SK-N-SH (cell line): ENCODE data around the gene MACROD2. TPM values are rescaled to one million over a fixed set of nuclear protein-coding genes. Genes with fewer than 3 reads are reported as not detected.

Experiments
- CTCF ChIA-PET: fragments of 300-600, 350-600 bp; formaldehyde crosslinking; extraction: SDS; loops from one replicate; lab custom pipeline; 2021; lab: Yijun Ruan, JAX
- POLR2A ChIA-PET: fragments of 350-600 bp; sonication (Branson Sonifier 250); formaldehyde crosslinking; extraction: SDS; loops from one replicate; lab custom pipeline; 2020; ENCODE audit warnings: antibody characterized with exemption, inconsistent platforms; lab: Yijun Ruan, JAX
- DNase-seq: peaks from one replicate; pipeline ENCODE4 v3.0.0; 2012
- H2AFZ ChIP-seq: fragments of 200-600 bp; sonication (generic); 2 replicates; pipeline ENCODE4 v1.8.1; 2016; ENCODE audit warnings: antibody characterized with exemption, mild to moderate bottlenecking, low read depth
- H3F3A ChIP-seq: fragments of 200-600 bp; sonication (generic); replicated peaks from 2 replicates; pipeline ENCODE3; 2016; ENCODE audit warnings: antibody characterized with exemption, mild to moderate bottlenecking; ENCODE audit not compliant: insufficient read depth
- H3K27ac ChIP-seq, 2 experiments: fragments of 200-500 bp in 1 of 2; fragments of 200-600 bp in 1 of 2; sonication (Bioruptor generic) in 1 of 2; sonication (generic), shearing (Covaris generic) in 1 of 2; 2 replicates each; pipeline versions ENCODE4 v1.5.1 to v1.6.1; 2014 to 2016; ENCODE audit warnings: low read depth in 2 of 2, inconsistent platforms in 1 of 2, low read length in 1 of 2, mild to moderate bottlenecking in 1 of 2, mixed read lengths in 1 of 2
- H3K27me3 ChIP-seq: fragments of 200-600 bp; sonication (generic), shearing (Covaris generic); 2 replicates; pipeline ENCODE4 v1.6.1; 2016; ENCODE audit warnings: mixed run types; ENCODE audit not compliant: insufficient read depth
- H3K36me3 ChIP-seq, 2 experiments: fragments of 200-500 bp in 1 of 2; fragments of 200-600 bp in 1 of 2; sonication (Bioruptor generic) in 1 of 2; sonication (generic) in 1 of 2; replicated peaks in 1 of 2; 2 replicates each; pipeline versions ENCODE3 to v1.5.1; 2014 to 2016; ENCODE audit warnings: low read length in 1 of 2, mild to moderate bottlenecking in 1 of 2; ENCODE audit not compliant: insufficient read depth in 2 of 2, control insufficient read depth in 1 of 2
- H3K4me1 ChIP-seq, 2 experiments: fragments of 200-500 bp in 1 of 2; fragments of 200-600 bp in 1 of 2; sonication (Bioruptor generic) in 1 of 2; sonication (generic), shearing (Covaris generic) in 1 of 2; 2 replicates each; pipeline versions ENCODE4 v1.5.1 to v1.6.1; 2014 to 2016; ENCODE audit warnings: low read depth in 1 of 2, low read length in 1 of 2, mixed run types in 1 of 2; ENCODE audit not compliant: insufficient read depth in 2 of 2, control insufficient read depth in 1 of 2
- H3K4me2 ChIP-seq: fragments of 200-600 bp; sonication (generic), shearing (Covaris generic); 2 replicates; pipeline ENCODE4 v1.6.1; 2017; ENCODE audit warnings: mixed run types
- H3K4me3 ChIP-seq, 2 experiments: fragments of 200-500 bp in 1 of 2; fragments of 200-600 bp in 1 of 2; sonication (Bioruptor generic) in 1 of 2; sonication (generic), shearing (Covaris generic) in 1 of 2; 2 replicates each; pipeline versions ENCODE4 v1.5.1 to v1.8.1; 2014 to 2016; ENCODE audit warnings: low read depth in 2 of 2, inconsistent platforms in 1 of 2, low read length in 1 of 2, mild to moderate bottlenecking in 1 of 2, mixed read lengths in 1 of 2, moderate library complexity in 1 of 2
- H3K79me2 ChIP-seq: fragments of 200-600 bp; sonication (generic); 2 replicates; pipeline ENCODE4 v1.8.1; 2017; ENCODE audit warnings: mild to moderate bottlenecking; ENCODE audit not compliant: insufficient read depth
- H3K9ac ChIP-seq: fragments of 200-600 bp; sonication (generic); 2 replicates; pipeline ENCODE4 v1.6.1; 2017; ENCODE audit warnings: mixed run types
- H3K9me2 ChIP-seq: fragments of 200-600 bp; sonication (generic); 2 replicates; pipeline ENCODE4 v1.6.1; 2017; ENCODE audit warnings: mixed run types
- H3K9me3 ChIP-seq: fragments of 200-600 bp; sonication (generic); 2 replicates; pipeline ENCODE4 v1.6.1; 2017; ENCODE audit warnings: mixed run types, mild to moderate bottlenecking, moderate library complexity
- H4K20me1 ChIP-seq: fragments of 200-600 bp; sonication (generic); 2 replicates; pipeline ENCODE4 v1.6.1; 2017; ENCODE audit warnings: mild to moderate bottlenecking, mixed run types; ENCODE audit not compliant: insufficient read depth
- CHD2 ChIP-seq: fragments of 150-350 bp; IDR thresholded peaks from 2 replicates; pipeline ENCODE4 v1.6.1; 2018; ENCODE audit warnings: low read length; ENCODE audit not compliant: partially characterized antibody
- ELF1 ChIP-seq: IDR thresholded peaks from 2 replicates; pipeline ENCODE4 v1.4.0; 2012
- EP300 ChIP-seq, 2 experiments: IDR thresholded peaks; 2 replicates each; pipeline versions ENCODE4 v1.4.0 to v1.6.1; 2012; ENCODE audit warnings: borderline replicate concordance in 1 of 2, low read depth in 1 of 2, low read length in 1 of 2
- FOXJ3 ChIP-seq: sonication (generic); formaldehyde crosslinking; IDR thresholded peaks from 2 replicates; pipeline ENCODE4 v1.5.1; 2020; ENCODE audit warnings: mild to moderate bottlenecking, missing genetic modification reagents
- GABPA ChIP-seq: IDR thresholded peaks from 2 replicates; pipeline ENCODE4 v1.4.0; 2012; ENCODE audit warnings: low read depth, mild to moderate bottlenecking
- GATA2 ChIP-seq: sonication (generic); formaldehyde crosslinking; IDR thresholded peaks from 2 replicates; pipeline ENCODE4 v1.5.0; 2020; ENCODE audit warnings: mild to moderate bottlenecking, missing genetic modification reagents
- MAX ChIP-seq: IDR thresholded peaks from 2 replicates; pipeline ENCODE4 v1.4.0; 2012; ENCODE audit warnings: low read depth
- NFIC ChIP-seq: IDR thresholded peaks from 2 replicates; pipeline ENCODE4 v1.4.0; 2012; ENCODE audit warnings: borderline replicate concordance
- NRF1 ChIP-seq: IDR thresholded peaks from 2 replicates; pipeline ENCODE4 v1.6.1; 2012; ENCODE audit warnings: low read depth, mild to moderate bottlenecking, low read length
- PBX3 ChIP-seq: IDR thresholded peaks from 2 replicates; pipeline ENCODE4; 2012
- POLR2AphosphoS5 ChIP-seq: IDR thresholded peaks from 2 replicates; pipeline ENCODE4 v1.6.1; 2012; ENCODE audit warnings: low read depth, low read length
- RCOR1 ChIP-seq: fragments of 150-350 bp; IDR thresholded peaks from 2 replicates; pipeline ENCODE4 v1.6.1; 2017; ENCODE audit warnings: antibody characterized with exemption, low read length
- REST ChIP-seq: IDR thresholded peaks from 2 replicates; pipeline ENCODE4 v1.6.1; 2012; ENCODE audit warnings: mild to moderate bottlenecking, low read depth, low read length, moderate library complexity
- RXRA ChIP-seq: IDR thresholded peaks from 2 replicates; pipeline ENCODE4 v1.4.0; 2012; ENCODE audit warnings: low read depth, mild to moderate bottlenecking, borderline replicate concordance
- SIN3A ChIP-seq: IDR thresholded peaks from 2 replicates; pipeline ENCODE4 v1.6.1; 2012; ENCODE audit warnings: low read depth, mild to moderate bottlenecking, low read length, moderate library complexity, borderline replicate concordance
- SMC3 ChIP-seq: IDR thresholded peaks from 2 replicates; pipeline ENCODE4 v1.6.1; 2012; ENCODE audit warnings: low read depth, low read length, improper control_type of control experiment
- TAF1 ChIP-seq: IDR thresholded peaks from 2 replicates; pipeline ENCODE4 v1.6.1; 2012; ENCODE audit warnings: low read depth, mild to moderate bottlenecking, low read length, moderate library complexity, borderline replicate concordance
- TCF12 ChIP-seq: IDR thresholded peaks from 2 replicates; pipeline ENCODE4 v1.4.0; 2012
- TEAD4 ChIP-seq: IDR thresholded peaks from 2 replicates; pipeline ENCODE4 v1.4.0; 2012; ENCODE audit warnings: mild to moderate bottlenecking, borderline replicate concordance; ENCODE audit not compliant: insufficient read depth
- polyA plus RNA-seq, 3 experiments: library from polyadenylated mRNA; depleted of rRNA; stranded (reverse); fragments of >200 nt; gene quantifications; 2 replicates each; pipeline ENCODE4 v1.2.3, GENCODE V29; 2012

Gene MACROD2
- polyA plus RNA-seq, 1 of the 3 experiments (the other 2 are of a cell fraction): 0.33 TPM

- Histone ChIP-seq H3K9ac (no peak overlapping the region), H2AFZ (no peak overlapping the region), H3K36me3 (no peaks in the 10 kb centered on the region), H3K9me3 (no peaks in the 10 kb centered on the region), H3K4me2 (no peak overlapping the region), H3K4me3 (no peak overlapping the region), H3F3A (no peaks in the 10 kb centered on the region), H3K27me3 (no peaks in the 10 kb centered on the region), H4K20me1 (no peaks in the 10 kb centered on the region), H3K9me2 (no peaks in the 10 kb centered on the region), H3K27ac (no peak overlapping the region), H3K79me2 (no peaks in the 10 kb centered on the region), H3K4me1 (no peaks in the 10 kb centered on the region)
- DNase-seq: no peak
- CTCF ChIA-PET: no interaction called here
- POLR2A ChIA-PET: no interaction called here
- no peak for TF ChIP-seq RCOR1
- TF ChIP-seq REST: no peak
- no peak for TF ChIP-seq TEAD4
- no peak for TF ChIP-seq PBX3
- no peak for TF ChIP-seq NFIC
- no peak for TF ChIP-seq EP300 (IDR thresholded peaks at IDR 0.05; ENCODE audit: borderline replicate concordance in 1 of 2, low read depth in 1 of 2, low read length in 1 of 2)
- TF ChIP-seq FOXJ3: no peak
- TF ChIP-seq TCF12: no peak
- TF ChIP-seq TAF1: no peak
- TF ChIP-seq GATA2: no peak
- no peak for TF ChIP-seq GABPA
- TF ChIP-seq ELF1: no peak
- no peak for TF ChIP-seq POLR2AphosphoS5
- no peak for TF ChIP-seq CHD2
- no peak for TF ChIP-seq SMC3
- no peak for TF ChIP-seq SIN3A
- no peak for TF ChIP-seq NRF1
- TF ChIP-seq MAX: no peak
- no peak for TF ChIP-seq RXRA
Measured at GRCh38 chr20:14550655-14551054, 555.3 kb downstream of the MACROD2 start.
